Measurements from ENCODE around the gene CBFA2T3. TPM values are rescaled to one million over a fixed set of nuclear protein-coding genes. Genes with fewer than 3 reads are reported as not detected.

The CBFA2T3 gene
- total RNA-seq, 4 donors from 2014 or later: 3.5 to 35.5 (median 6.8) TPM

- H3K4me1 ChIP-seq: peaks cover 0 to 18% (median 0%) of the 10 kb centered on the region in 4 donors
- H3K36me3 ChIP-seq: peaks cover 0 to 14% (median 0%) of the 10 kb centered on the region in 3 donors
- no peak overlapping the region for H3K4me3 ChIP-seq
- no peaks in the 10 kb centered on the region for H3K9me3 ChIP-seq
- no peak for TF ChIP-seq POLR2A (IDR thresholded peaks at IDR 0.05)
- no peak for TF ChIP-seq CTCF (IDR thresholded peaks at IDR 0.05)
- no peak for DNase-seq
- H3K27me3 ChIP-seq: no peaks in the 10 kb centered on the region
- H3K27ac ChIP-seq: peak overlapping the region in 2 of 4 donors; percentile 47 to 65
These were observed 89.0 kb downstream of the CBFA2T3 start for GRCh38 chr16:88888057-88888456.

GRCh38 chr16:88886845-88887521 lies 90.0 kb downstream of the CBFA2T3 start:
- peak; percentile 26 to 75 (median 61) for DNase-seq
- H3K36me3 ChIP-seq: peaks cover 0 to 14% (median 0%) of the 10 kb centered on the region in 3 donors
- H3K4me1 ChIP-seq: peaks cover 0 to 21% (median 0%) of the 10 kb centered on the region in 4 donors
- TF ChIP-seq CTCF (IDR thresholded peaks at IDR 0.05): peak in 2 of 6 experiments; percentile 4
- TF ChIP-seq POLR2A (IDR thresholded peaks at IDR 0.05): no peak
- no peaks in the 10 kb centered on the region for H3K9me3 ChIP-seq
- no peaks in the 10 kb centered on the region for H3K27me3 ChIP-seq
- H3K4me3 ChIP-seq: no peak overlapping the region
- H3K27ac ChIP-seq: peak overlapping the region; percentile 18 to 65 (median 44)

GRCh38 chr16:88886420-88886844 lies 90.6 kb downstream of the CBFA2T3 start:
- H3K4me1 ChIP-seq: peaks cover 0 to 27% (median 0%) of the 10 kb centered on the region in 4 donors
- H3K4me3 ChIP-seq: no peak overlapping the region
- no peaks in the 10 kb centered on the region for H3K27me3 ChIP-seq
- TF ChIP-seq POLR2A (IDR thresholded peaks at IDR 0.05): no peak
- TF ChIP-seq CTCF (IDR thresholded peaks at IDR 0.05): no peak
- no peaks in the 10 kb centered on the region for H3K9me3 ChIP-seq
- no peak for DNase-seq
- H3K27ac ChIP-seq: peak overlapping the region in 3 of 4 donors; percentile 42 to 65 (median 47)
- H3K36me3 ChIP-seq: peaks cover 0 to 14% (median 0%) of the 10 kb centered on the region in 3 donors

GRCh38 chr16:88885693-88886280 lies 91.2 kb downstream of the CBFA2T3 start:
- peak overlapping the region in 1 of 4 donors; percentile 47 for H3K27ac ChIP-seq
- no peak for TF ChIP-seq POLR2A (IDR thresholded peaks at IDR 0.05)
- TF ChIP-seq CTCF (IDR thresholded peaks at IDR 0.05): no peak

GRCh38 chr16:88884569-88885271 lies 92.3 kb downstream of the CBFA2T3 start:
- no peaks in the 10 kb centered on the region for H3K27me3 ChIP-seq
- peaks cover 0 to 17% (median 0%) of the 10 kb centered on the region in 3 donors for H3K36me3 ChIP-seq
- H3K9me3 ChIP-seq: no peaks in the 10 kb centered on the region
- no peak overlapping the region for H3K4me3 ChIP-seq
- DNase-seq: no peak
- no peak for TF ChIP-seq POLR2A (IDR thresholded peaks at IDR 0.05)
- no peak for TF ChIP-seq CTCF (IDR thresholded peaks at IDR 0.05)
- peaks cover 0 to 36% (median 2%) of the 10 kb centered on the region in 4 donors for H3K4me1 ChIP-seq
- H3K27ac ChIP-seq: no peak overlapping the region

More at GRCh38 chr16:88885693-88886280, 91.2 kb downstream of the CBFA2T3 start:
- no peak for DNase-seq
- H3K4me3 ChIP-seq: no peak overlapping the region
- H3K36me3 ChIP-seq: peaks cover 0 to 15% (median 0%) of the 10 kb centered on the region in 3 donors
- peaks cover 0 to 33% (median under 1%) of the 10 kb centered on the region in 4 donors for H3K4me1 ChIP-seq
- no peaks in the 10 kb centered on the region for H3K27me3 ChIP-seq
- H3K9me3 ChIP-seq: no peaks in the 10 kb centered on the region
